HepG2 (cell line): ENCODE data around the gene HNRNPA1L2. TPM values are rescaled to one million over a fixed set of nuclear protein-coding genes. Genes with fewer than 3 reads are reported as not detected.

Experiments used
- E2F2 ChIP-seq: sonication (generic); formaldehyde crosslinking; IDR thresholded peaks from 2 replicates; pipeline ENCODE4 v1.4.0; 2020; ENCODE audit warnings: missing genetic modification reagents, borderline replicate concordance
- ERF ChIP-seq: IDR thresholded peaks from 2 replicates; pipeline ENCODE4 v1.6.1; 2018; ENCODE audit warnings: missing biosample characterization, missing genetic modification reagents
- GPBP1L1 ChIP-seq: sonication (generic); formaldehyde crosslinking; IDR thresholded peaks from 2 replicates; pipeline ENCODE4 v1.5.0; 2020; ENCODE audit warnings: mild to moderate bottlenecking, missing genetic modification reagents
- HNRNPK ChIP-seq: fragments of 200-400 bp; formaldehyde crosslinking; IDR thresholded peaks from 2 replicates; pipeline ENCODE4 v1.6.1; 2018; ENCODE audit warnings: low read length, low read depth, moderate library complexity, mild to moderate bottlenecking; ENCODE audit not compliant: poor library complexity, severe bottlenecking
- NFE2 ChIP-seq: sonication (generic); formaldehyde crosslinking; IDR thresholded peaks from 2 replicates; pipeline ENCODE4 v1.4.0; 2020; ENCODE audit warnings: missing genetic modification reagents
- NR2F2 ChIP-seq: IDR thresholded peaks from 2 replicates; pipeline ENCODE4 v1.6.1; 2012; ENCODE audit warnings: low read depth, inconsistent platforms, borderline replicate concordance
- PHF8 ChIP-seq: sonication (generic); formaldehyde crosslinking; IDR thresholded peaks from 2 replicates; pipeline ENCODE4 v1.5.0; 2020; ENCODE audit warnings: missing genetic modification reagents
- PRDM10 ChIP-seq: sonication (generic); formaldehyde crosslinking; IDR thresholded peaks from 2 replicates; pipeline ENCODE4 v1.4.0; 2020; ENCODE audit warnings: low read depth, missing genetic modification reagents
- PREB ChIP-seq: sonication (generic); formaldehyde crosslinking; IDR thresholded peaks from 2 replicates; pipeline ENCODE4 v1.4.0; 2020; ENCODE audit warnings: missing genetic modification reagents
- RXRA ChIP-seq: sonication (generic); formaldehyde crosslinking; IDR thresholded peaks from 2 replicates; pipeline ENCODE4 v1.5.1; 2020; ENCODE audit warnings: missing genetic modification reagents
- SNRNP70 ChIP-seq: fragments of 200-400 bp; formaldehyde crosslinking; IDR thresholded peaks from 2 replicates; pipeline ENCODE4 v1.6.1; 2017; ENCODE audit warnings: mild to moderate bottlenecking, low read depth, low read length, moderate library complexity
- SP4 ChIP-seq: sonication (generic); formaldehyde crosslinking; IDR thresholded peaks from 2 replicates; pipeline ENCODE4 v1.8.1; 2023; ENCODE audit warnings: mild to moderate bottlenecking, missing genetic modification reagents
- SRSF4 ChIP-seq: fragments of 200-400 bp; formaldehyde crosslinking; IDR thresholded peaks from one replicate; pipeline ENCODE4 v1.6.1; 2018; ENCODE audit warnings: mild to moderate bottlenecking, low read depth, low read length, moderate library complexity; ENCODE audit not compliant: poor library complexity, severe bottlenecking
- ZFP36L1 ChIP-seq: sonication (generic); formaldehyde crosslinking; IDR thresholded peaks from 2 replicates; pipeline ENCODE4 v1.8.0; 2022; ENCODE audit warnings: mild to moderate bottlenecking, missing genetic modification reagents, moderate library complexity
- ZNF329 ChIP-seq: sonication (generic); formaldehyde crosslinking; IDR thresholded peaks from 2 replicates; pipeline ENCODE4 v1.9.0; 2021; ENCODE audit warnings: low read depth, mild to moderate bottlenecking, missing genetic modification reagents
- ZNF460 ChIP-seq: sonication (generic); formaldehyde crosslinking; IDR thresholded peaks from 2 replicates; pipeline ENCODE4 v1.5.1; 2020; ENCODE audit warnings: missing genetic modification reagents, mild to moderate bottlenecking, borderline replicate concordance
- ZNF547 ChIP-seq: sonication (generic); formaldehyde crosslinking; IDR thresholded peaks from 2 replicates; pipeline ENCODE4 v1.5.1; 2020; ENCODE audit warnings: mild to moderate bottlenecking, missing genetic modification reagents
- ZNF639 ChIP-seq: conservative IDR thresholded peaks from 2 replicates; pipeline ENCODE4 v1.6.1; 2018; ENCODE audit warnings: missing genetic modification reagents
- ZSCAN21 ChIP-seq: sonication (generic); formaldehyde crosslinking; IDR thresholded peaks from 2 replicates; pipeline ENCODE4 v1.8.0; 2022; ENCODE audit warnings: mild to moderate bottlenecking, missing genetic modification reagents, moderate library complexity, borderline replicate concordance
- polyA plus RNA-seq, 8 experiments: library from polyadenylated mRNA; depleted of rRNA in 3 of 8; stranded (reverse) in 7 of 8; unstranded in 1 of 8; fragments of >200 nt; fragmentation: Illumina TruSeq in 4 of 8; extraction: Trizol in 4 of 8; gene quantifications; 2 replicates each; pipeline versions ENCODE4 v1.2.1 to v1.2.3, GENCODE V29; 2011 to 2016; ENCODE audit warnings: low read depth in 4 of 8, missing spikeins in 1 of 8, mixed read lengths in 1 of 8; ENCODE audit not compliant: insufficient read depth in 1 of 8
- total RNA-seq, 5 experiments: library from RNA; depleted of rRNA; stranded (reverse); fragments of >200 nt; fragmentation: Illumina TruSeq; extraction: Trizol; gene quantifications; 2 replicates each; pipeline ENCODE4 v1.2.3, GENCODE V29; 2016; ENCODE audit warnings: low read depth in 1 of 5
- TF ChIP-seq, protein P1 (sequence below): sonication (generic); formaldehyde crosslinking; IDR thresholded peaks from 2 replicates; pipeline ENCODE4 v1.4.0; 2020; ENCODE audit warnings: mild to moderate bottlenecking, missing genetic modification reagents

Gene HNRNPA1L2
- total and polyA plus RNA-seq, 2 of the 13 experiments (the other 11 are each of a cell fraction or from before 2014, with no cell fraction given) = 3.6 to 7.1 TPM

- TF ChIP-seq PREB = no peak
- TF ChIP-seq SP4 (CRISPR knock-in tag) = no peak
- no peak for TF ChIP-seq GPBP1L1 (CRISPR knock-in tag)
- no peak for TF ChIP-seq NFE2 (CRISPR knock-in tag)
- no peak for TF ChIP-seq ZNF329
- no peak for TF ChIP-seq E2F2 (CRISPR knock-in tag)
- TF ChIP-seq ZNF547 = peak; percentile 47; the same call in 1 of the 2 replicates
- TF ChIP-seq ERF (CRISPR knock-in tag) = no peak
- TF ChIP-seq ZNF639 = no peak
- no peak for TF ChIP-seq SRSF4
- TF ChIP-seq, protein P1, sequence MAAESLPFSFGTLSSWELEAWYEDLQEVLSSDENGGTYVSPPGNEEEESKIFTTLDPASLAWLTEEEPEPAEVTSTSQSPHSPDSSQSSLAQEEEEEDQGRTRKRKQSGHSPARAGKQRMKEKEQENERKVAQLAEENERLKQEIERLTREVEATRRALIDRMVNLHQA = no peak
- TF ChIP-seq ZFP36L1 = no peak
- TF ChIP-seq ZSCAN21 = no peak
- no peak for TF ChIP-seq ZNF460
- TF ChIP-seq PHF8 (CRISPR knock-in tag) = peak; percentile 75
- TF ChIP-seq PRDM10 (CRISPR knock-in tag) = no peak
- 0 out of 2 replicates have a peak, but pooled peaks have one; percentile 30 for TF ChIP-seq RXRA (CRISPR knock-in tag)
- no peak for TF ChIP-seq SNRNP70
- no peak for TF ChIP-seq HNRNPK
- TF ChIP-seq NR2F2 = no peak
These were observed 42.2 kb upstream of the HNRNPA1L2 start (continued) for GRCh38 chr13:52599848-52600603.
